ENCODE data around the gene MYO15B. TPM values are rescaled to one million over a fixed set of nuclear protein-coding genes. Genes with fewer than 3 reads are reported as not detected.

MYO15B gene
- total RNA-seq, 2 donors from 2014 or later = 210 to 462 TPM

GRCh38 chr17:75647921-75648320, 60.3 kb downstream of the MYO15B start:
- Histone ChIP-seq H3K4me3 (no peak overlapping the region), H3K27me3 (no peaks in the 10 kb centered on the region), H3K4me1 (no peaks in the 10 kb centered on the region), H3K9ac (ENCODE audit: low read depth in 2 of 2, low read length in 2 of 2) (no peak overlapping the region), H3K36me3 (no peaks in the 10 kb centered on the region), H3K9me3 (no peaks in the 10 kb centered on the region), H3K27ac (no peak overlapping the region)
- no peak for TF ChIP-seq CTCF (IDR thresholded peaks at IDR 0.05)
- intact Hi-C loops (cut with DNase I) = no loop called here
- DNase-seq = no peak

- Histone ChIP-seq H3K27ac (no peak overlapping the region), H3K27me3 (no peaks in the 10 kb centered on the region), H3K4me3 (no peak overlapping the region), H3K9me3 (no peaks in the 10 kb centered on the region), H3K4me1 (no peaks in the 10 kb centered on the region), H3K9ac (ENCODE audit: low read depth in 2 of 2, low read length in 2 of 2) (no peak overlapping the region), H3K36me3 (no peaks in the 10 kb centered on the region)
- no peak for TF ChIP-seq CTCF (IDR thresholded peaks at IDR 0.05)
- DNase-seq = no peak
- intact Hi-C loops (cut with DNase I) = no loop called here
Measured at GRCh38 chr17:75649687-75650086, 62.1 kb downstream of the MYO15B start.

GRCh38 chr17:75650874-75651273, 63.3 kb downstream of the MYO15B start:
- no peaks in the 10 kb centered on the region for H3K4me1 ChIP-seq
- TF ChIP-seq CTCF (IDR thresholded peaks at IDR 0.05) = no peak
- no peak overlapping the region for H3K9ac ChIP-seq (ENCODE audit: low read depth in 2 of 2, low read length in 2 of 2)
- H3K27me3 ChIP-seq = no peaks in the 10 kb centered on the region
- H3K4me3 ChIP-seq = no peak overlapping the region
- DNase-seq = no peak
- no peaks in the 10 kb centered on the region for H3K36me3 ChIP-seq
- H3K27ac ChIP-seq = no peak overlapping the region
- intact Hi-C loops (cut with DNase I) = no loop called here
- H3K9me3 ChIP-seq = no peaks in the 10 kb centered on the region

GRCh38 chr17:75652341-75652740, 64.7 kb downstream of the MYO15B start:
- no peak for DNase-seq

GRCh38 chr17:75652934-75653549, 65.4 kb downstream of the MYO15B start:
- no peaks in the 10 kb centered on the region for H3K27me3 ChIP-seq
- H3K4me1 ChIP-seq = no peaks in the 10 kb centered on the region
- TF ChIP-seq CTCF (IDR thresholded peaks at IDR 0.05) = peak; percentile 48
- no peak for DNase-seq
- H3K9ac ChIP-seq (ENCODE audit: low read depth in 2 of 2, low read length in 2 of 2) = no peak overlapping the region
- no peaks in the 10 kb centered on the region for H3K9me3 ChIP-seq
- no peak overlapping the region for H3K4me3 ChIP-seq
- no peak overlapping the region for H3K27ac ChIP-seq
- intact Hi-C loops (cut with DNase I) = no loop called here
- no peaks in the 10 kb centered on the region for H3K36me3 ChIP-seq

More at GRCh38 chr17:75652341-75652740, 64.7 kb downstream of the MYO15B start:
- Histone ChIP-seq H3K36me3 (no peaks in the 10 kb centered on the region), H3K27me3 (no peaks in the 10 kb centered on the region), H3K4me3 (no peak overlapping the region), H3K4me1 (no peaks in the 10 kb centered on the region), H3K27ac (no peak overlapping the region), H3K9me3 (no peaks in the 10 kb centered on the region), H3K9ac (ENCODE audit: low read depth in 2 of 2, low read length in 2 of 2) (no peak overlapping the region)
- no peak for TF ChIP-seq CTCF (IDR thresholded peaks at IDR 0.05)
- intact Hi-C loops (cut with DNase I) = no loop called here

Data from colonic mucosa (tissue), 4 donors.